Activated CD4-positive, alpha-beta T cell treated with anti-CD3 and anti-CD28 coated beads, Interleukin-2, amount 50 U/mL, for 24 hours (primary cell): Measurements from ENCODE around the gene NEDD4.
A peak's percentile ranks its signal among the peaks of the same experiment; 100 is the strongest.
"Not testable (repeated sequence)": the region's sequence is repeated elsewhere in the genome, so short reads cannot be mapped to it uniquely, and the experiment has no call there.

ENCODE experiments used
- DNase-seq, 2 donors: peaks; one replicate each; pipeline ENCODE4 v3.0.0-alpha.2; 2020; ENCODE audit warnings: low read depth in 1 of 2, low spot score in 1 of 2

The NEDD4 gene

GRCh38 chr15:55834331-55834730 is 159.1 kb downstream of the NEDD4 start:
- DNase-seq = no peak

DNA sequence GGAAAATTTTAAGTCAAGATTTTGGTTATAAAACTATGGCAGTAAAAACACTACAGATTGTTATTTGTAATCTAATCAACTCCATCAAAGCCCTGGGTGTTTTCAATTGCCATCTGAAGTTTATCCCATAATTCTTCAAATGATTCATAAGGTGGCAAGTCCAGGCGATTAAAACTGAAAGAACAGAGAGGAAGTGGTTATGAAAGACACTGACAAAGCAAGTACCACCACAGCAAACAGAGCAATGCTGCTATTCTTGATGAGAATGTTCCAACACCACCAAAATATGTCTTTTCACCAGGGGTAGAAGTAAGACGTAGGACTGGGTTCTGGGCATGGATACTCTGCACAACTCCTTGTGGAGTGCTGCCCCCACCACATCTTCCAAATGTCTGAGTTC is 163.6 kb downstream of the NEDD4 start:
- no peak for DNase-seq

- no peak for DNase-seq
Observed at GRCh38 chr15:55827955-55828354, 165.5 kb downstream of the NEDD4 start.

DNA sequence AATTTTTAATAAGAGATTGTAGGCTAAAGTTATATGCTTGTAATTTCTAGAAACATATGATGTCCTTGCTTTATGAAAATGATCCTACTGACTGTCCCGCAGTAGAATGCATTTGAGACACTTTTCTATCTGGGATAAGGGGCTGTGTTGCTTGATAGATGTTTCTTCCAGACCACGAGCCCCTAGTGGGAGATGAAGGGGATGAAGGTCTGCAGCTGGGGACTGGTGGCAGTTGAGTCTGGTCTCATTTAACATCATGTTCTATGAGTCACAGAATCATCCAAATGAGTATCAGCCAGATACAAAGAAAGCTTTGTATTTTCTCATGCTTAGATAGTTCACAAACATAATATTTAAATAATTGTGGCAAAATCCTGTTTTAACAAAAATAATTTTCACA is 166.2 kb downstream of the NEDD4 start:
- no peak for DNase-seq

GRCh38 chr15:55824857-55825613 is 168.4 kb downstream of the NEDD4 start:
- DNase-seq = no peak

DNA sequence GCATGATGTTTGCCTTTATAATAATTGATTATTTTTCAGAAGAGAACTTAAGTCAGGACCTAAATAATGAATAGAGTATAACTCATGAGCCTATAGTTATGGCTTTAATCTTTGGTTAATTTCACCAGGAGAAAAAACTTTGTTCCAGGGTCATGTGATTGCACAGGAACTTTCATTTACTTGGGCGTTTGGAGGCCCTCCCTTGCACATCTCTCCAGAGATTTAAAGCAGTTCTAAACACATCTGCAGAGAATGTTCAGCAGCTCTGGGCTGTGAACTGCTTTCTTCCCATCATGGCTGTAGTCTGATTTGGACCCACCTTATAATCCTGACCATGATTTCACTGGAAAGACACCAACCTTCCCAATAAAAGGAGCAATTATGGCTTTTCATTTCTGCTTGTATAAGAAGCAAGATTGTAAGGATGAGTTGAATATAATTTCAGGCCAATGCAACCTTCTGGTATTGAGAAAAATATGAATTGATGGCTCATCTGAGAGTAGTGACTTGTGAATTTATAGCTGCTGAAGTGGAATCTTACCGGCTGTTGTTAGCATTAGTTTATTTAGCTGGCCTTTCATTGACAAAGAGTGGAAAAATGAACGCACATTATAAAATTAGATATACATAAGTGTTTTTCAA is 169.6 kb downstream of the NEDD4 start:
- no peak for DNase-seq

DNA sequence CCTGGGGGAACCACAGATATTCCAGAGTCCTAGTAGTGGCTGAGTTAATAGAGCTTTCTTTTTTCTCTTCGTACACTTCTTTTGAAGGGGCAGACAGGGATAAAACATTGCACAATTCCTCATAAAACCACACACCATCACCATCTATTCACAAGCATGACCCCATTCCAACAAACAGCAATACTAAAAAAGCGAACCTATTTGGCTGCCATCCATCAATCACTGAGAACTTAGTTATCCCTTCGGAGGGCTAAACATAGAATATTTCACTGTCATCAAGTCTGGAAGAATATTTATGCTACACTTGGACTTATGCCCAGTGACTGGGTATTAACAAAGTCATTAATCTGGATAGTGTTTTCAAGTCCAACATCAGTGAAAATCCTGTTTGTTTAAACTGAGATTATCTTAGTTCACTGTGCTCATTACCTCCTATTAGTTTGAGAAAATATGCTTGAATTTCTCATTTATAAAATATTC is 170.2 kb downstream of the NEDD4 start:
- DNase-seq = no peak

GRCh38 chr15:55821740-55822139 is 171.7 kb downstream of the NEDD4 start:
- not testable (repeated sequence) for DNase-seq

GRCh38 chr15:55820043-55820442 is 173.4 kb downstream of the NEDD4 start:
- DNase-seq = no peak

DNA sequence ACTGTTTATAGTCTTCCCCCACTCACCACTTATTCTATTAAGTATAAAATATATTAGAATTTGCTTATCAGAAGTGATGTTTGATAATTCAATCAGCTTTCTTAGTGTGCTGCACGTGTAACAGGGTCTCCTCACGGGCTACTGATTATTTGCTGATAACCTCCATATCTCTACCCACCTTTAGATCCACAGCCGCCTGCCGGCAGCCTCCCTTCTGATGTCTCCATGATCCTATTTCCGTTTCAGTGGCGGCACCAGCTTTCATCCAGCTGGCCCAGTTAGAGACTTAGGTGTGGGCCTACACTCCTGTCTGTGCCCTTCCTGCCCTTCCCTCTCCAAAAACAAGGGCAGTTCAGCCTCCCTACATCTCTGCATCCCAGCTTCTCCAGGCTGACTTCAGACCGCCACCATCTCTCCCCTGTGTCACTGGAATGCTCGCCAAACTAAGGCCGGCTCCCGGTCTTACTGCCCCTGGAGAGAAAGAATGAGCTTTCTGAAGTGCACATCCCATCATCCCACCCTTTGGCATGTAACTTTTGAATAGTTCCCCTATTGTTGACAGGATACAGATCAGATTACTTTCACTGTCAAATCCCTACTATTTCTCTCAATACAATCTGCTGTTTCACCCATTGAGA is 173.9 kb downstream of the NEDD4 start:
- DNase-seq = no peak

DNA sequence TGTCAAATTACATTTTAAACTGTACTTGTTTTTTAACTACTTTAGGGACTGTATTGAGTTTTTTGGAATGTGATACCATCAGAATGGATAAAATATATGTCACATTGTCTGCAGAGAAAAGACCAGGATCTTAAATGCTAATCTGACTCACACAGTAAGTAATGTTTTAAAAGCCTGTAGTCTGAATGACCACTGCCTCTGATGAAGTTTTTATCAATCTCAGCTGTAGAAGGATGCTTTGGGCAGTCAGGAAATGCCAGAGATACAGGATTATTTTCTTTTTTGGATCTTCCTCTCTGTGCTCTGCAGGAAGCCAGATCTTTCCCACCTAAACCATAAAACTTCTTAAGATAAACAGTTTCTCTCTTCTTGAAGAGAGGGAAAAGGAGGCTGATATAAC is 177.4 kb downstream of the NEDD4 start:
- DNase-seq = no peak

- no peak for DNase-seq
Observed at GRCh38 chr15:55802600-55803376, 190.6 kb downstream of the NEDD4 start.

DNA sequence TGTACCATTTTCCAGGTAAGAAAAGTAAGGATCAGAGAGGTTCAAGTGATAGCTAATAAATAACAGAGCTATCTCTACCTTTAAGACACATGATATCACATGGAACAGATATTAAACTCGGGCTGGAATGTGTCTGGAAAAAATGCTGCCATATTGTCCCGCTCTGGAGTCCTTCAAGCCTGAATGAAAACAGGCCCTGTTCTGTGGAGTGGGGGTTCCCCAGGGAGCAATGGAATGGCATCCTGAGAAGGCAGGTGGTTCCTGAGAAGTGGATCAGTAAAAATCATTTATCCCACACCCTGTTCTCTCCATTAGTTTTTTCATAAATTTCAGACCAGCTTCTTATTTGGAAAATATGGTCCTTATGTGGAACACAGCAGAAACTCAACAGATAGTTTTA is 193.2 kb downstream of the NEDD4 start:
- no peak for DNase-seq

GRCh38 chr15:55799291-55800212 is 193.9 kb downstream of the NEDD4 start:
- DNase-seq = no peak

- no peak for DNase-seq
Observed at GRCh38 chr15:55796321-55796965, 197.0 kb downstream of the NEDD4 start.

DNA sequence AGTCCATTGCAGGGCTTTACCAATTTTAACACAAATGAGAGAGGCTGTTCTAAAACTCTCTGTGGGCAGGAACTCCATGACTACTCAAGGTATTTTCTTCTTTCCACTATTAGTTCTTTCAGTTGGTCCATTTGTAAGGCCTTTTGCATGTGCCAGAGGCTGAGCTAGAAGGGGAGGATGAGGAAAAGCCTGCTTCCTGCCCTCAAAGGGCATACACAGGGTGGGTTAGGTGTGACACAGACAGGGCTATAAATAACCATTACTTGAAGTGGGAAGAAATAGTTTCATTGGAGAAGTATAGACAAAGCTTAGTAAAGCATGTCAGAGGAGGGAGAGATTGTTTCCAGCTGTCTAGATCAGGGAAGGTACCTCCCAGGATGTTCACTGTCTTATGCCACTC is 198.4 kb downstream of the NEDD4 start:
- no peak for DNase-seq

DNA sequence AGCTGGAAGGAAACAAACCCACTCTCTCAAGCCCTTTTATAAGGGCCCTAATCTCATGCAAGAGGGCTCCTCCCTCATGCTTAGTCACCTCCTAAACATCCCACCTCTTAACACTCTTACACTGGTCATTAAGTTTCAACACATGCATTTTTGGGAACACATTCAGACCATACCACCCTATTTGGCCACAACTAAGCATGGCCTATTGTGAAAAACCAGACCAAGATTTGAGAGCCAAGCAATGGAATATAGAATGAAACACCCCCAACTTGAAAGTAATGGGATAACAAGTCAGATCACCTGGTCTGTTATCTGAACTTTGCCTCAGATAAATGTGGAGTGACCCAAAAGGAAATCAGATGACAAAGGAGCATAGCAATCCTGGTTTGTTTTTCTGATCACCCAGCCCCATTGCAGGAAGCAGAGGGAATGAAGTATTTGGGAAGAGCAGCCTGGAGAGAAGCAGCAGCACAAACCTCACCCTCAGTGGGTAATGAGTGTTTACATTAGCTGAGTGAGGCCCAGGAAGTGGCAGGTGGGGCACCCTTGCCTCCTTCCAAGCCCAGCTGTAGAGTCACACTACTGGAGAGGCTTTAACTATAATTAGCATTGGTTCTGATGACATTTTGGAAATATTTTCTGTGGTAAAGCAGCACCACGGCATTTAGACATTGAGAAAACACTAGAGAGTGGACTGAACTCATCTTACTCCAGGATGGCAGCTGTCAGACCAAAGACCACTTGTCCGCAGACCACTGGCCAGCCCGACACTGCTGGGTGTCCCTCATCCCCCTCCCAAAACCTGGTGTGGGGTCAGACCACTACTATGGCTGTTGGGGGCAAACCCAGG is 201.6 kb downstream of the NEDD4 start:
- no peak for DNase-seq

GRCh38 chr15:55789066-55789660 is 204.2 kb downstream of the NEDD4 start:
- DNase-seq = peak; percentile 21 to 37

DNA sequence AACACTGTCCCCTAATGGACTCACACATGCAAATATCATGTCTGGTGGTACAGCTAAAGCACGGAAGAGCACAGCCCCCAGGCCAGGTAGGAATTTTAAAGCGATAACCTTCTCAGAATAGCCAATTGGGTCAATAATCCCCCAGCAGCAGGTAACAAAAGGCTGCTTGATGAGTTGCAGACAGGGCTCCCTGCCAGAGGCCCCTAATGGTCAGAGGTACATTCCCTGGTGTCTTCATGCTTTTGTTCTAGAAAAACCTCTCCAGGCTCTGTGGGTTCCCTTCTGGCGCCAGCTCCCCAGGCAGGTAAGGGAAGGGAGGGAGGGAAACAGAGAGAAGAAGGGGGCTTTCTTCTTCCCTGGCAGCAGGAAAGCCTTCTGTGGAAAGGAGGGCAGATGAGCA is 207.1 kb downstream of the NEDD4 start:
- no peak for DNase-seq
